Stimulated activated effector memory CD8-positive, alpha-beta T cell treated with anti-CD3 and anti-CD28 coated beads, Interleukin-12 subunit alpha, Interleukin-12 subunit beta, amount 100 ng/mL, for 72 hours (primary cell): ENCODE results near the gene PLXNB2.

Experiments used
- ATAC-seq: fragments of 150-1000 bp; cut with Tn5 transposase; 2 replicates; pipeline ENCODE4 v1.10.0; 2021
- DNase-seq, 2 donors: peaks; one replicate each; pipeline ENCODE4 v3.0.0; 2021 to 2022; ENCODE audit warnings: low spot score in 2 of 2
- H3K27ac Mint-ChIP-seq: one replicate; pipeline ENCODE4 v1.8.0; 2022; ENCODE audit warnings: mild to moderate bottlenecking, mixed read lengths
- H3K36me3 Mint-ChIP-seq: one replicate; pipeline ENCODE4 v1.8.0; 2022; ENCODE audit warnings: mild to moderate bottlenecking, mixed read lengths
- H3K4me1 Mint-ChIP-seq: one replicate; pipeline ENCODE4 v1.8.0; 2022; ENCODE audit warnings: mixed read lengths
- H3K4me3 Mint-ChIP-seq: one replicate; pipeline ENCODE4 v1.8.0; 2022; ENCODE audit warnings: mild to moderate bottlenecking, mixed read lengths
- H3K9me3 Mint-ChIP-seq: one replicate; pipeline ENCODE4 v1.8.0; 2022; ENCODE audit warnings: mixed read lengths

Gene PLXNB2

DNA sequence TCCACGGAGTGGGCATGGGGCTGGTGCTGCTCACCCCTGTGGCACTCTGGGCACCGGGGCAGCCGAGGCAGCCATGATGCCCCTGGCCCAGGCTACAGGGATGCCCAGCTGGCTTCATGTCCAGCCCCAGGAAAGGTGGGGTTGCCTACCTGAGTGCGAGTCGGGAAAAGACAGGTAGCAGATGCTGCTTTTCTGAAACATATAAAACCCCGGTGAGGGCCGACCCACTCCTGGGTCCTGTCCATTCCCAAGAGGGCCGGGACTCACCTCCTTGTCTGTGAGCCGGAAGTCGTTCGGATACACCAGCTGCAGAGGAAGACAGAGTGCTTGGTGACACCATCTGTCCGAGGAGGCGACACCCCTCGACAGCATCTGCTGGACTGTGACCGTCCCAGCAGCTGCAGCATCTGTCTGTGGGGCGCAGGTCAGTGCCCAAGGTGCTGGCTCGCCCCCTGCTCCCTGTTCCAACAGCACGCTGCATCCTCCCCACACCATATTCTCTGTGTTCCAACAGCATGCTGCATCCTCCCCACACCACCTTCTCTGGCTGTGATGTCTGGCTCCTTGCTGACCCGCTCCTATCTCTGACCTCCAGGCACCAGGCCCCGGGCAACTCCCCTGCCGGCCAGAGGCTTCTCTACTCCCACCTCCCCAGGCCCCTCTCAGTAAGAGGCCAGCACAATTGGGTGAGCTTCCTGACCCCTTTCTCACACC is 11.4 kb upstream of the PLXNB2 start:
- no peak overlapping the region for H3K27ac Mint-ChIP-seq
- H3K36me3 Mint-ChIP-seq: no peaks in the 10 kb centered on the region
- peaks cover 18% of the 10 kb centered on the region for H3K4me1 Mint-ChIP-seq
- DNase-seq (no peak), ATAC-seq (no peak)
- no peaks in the 10 kb centered on the region for H3K9me3 Mint-ChIP-seq
- H3K4me3 Mint-ChIP-seq: no peak overlapping the region

- no peaks in the 10 kb centered on the region for H3K9me3 Mint-ChIP-seq
- H3K36me3 Mint-ChIP-seq: no peaks in the 10 kb centered on the region
- no peak for DNase-seq
- no peak for ATAC-seq
- no peak overlapping the region for H3K27ac Mint-ChIP-seq
- no peak overlapping the region for H3K4me3 Mint-ChIP-seq
- H3K4me1 Mint-ChIP-seq: peaks cover 22% of the 10 kb centered on the region
Observed at GRCh38 chr22:50318356-50318697, 10.9 kb upstream of the PLXNB2 start.

DNA sequence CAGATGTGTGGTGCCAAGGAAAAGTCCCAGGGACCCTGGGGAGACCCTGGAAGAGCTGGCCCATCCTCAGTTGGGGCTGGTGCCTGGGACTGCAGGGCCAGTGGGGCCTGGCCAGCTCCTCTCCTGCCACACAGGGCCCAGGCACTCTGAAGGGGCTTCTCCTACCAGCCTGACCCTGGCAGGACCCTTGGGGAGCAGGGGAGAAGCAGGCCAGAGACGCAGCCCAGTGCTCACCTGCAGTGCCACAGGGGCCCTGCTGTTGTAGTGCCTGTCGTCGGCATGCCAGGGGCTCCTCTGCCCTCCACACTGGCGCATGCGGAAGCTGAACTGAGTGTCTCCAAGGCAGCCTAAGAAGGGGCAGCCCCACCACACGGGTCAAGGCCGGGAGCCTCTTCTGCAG is 10.2 kb upstream of the PLXNB2 start:
- H3K9me3 Mint-ChIP-seq: no peaks in the 10 kb centered on the region
- DNase-seq (no peak), ATAC-seq (no peak)
- H3K36me3 Mint-ChIP-seq: no peaks in the 10 kb centered on the region
- H3K4me1 Mint-ChIP-seq: peaks cover 22% of the 10 kb centered on the region
- H3K27ac Mint-ChIP-seq: no peak overlapping the region
- no peak overlapping the region for H3K4me3 Mint-ChIP-seq

DNA sequence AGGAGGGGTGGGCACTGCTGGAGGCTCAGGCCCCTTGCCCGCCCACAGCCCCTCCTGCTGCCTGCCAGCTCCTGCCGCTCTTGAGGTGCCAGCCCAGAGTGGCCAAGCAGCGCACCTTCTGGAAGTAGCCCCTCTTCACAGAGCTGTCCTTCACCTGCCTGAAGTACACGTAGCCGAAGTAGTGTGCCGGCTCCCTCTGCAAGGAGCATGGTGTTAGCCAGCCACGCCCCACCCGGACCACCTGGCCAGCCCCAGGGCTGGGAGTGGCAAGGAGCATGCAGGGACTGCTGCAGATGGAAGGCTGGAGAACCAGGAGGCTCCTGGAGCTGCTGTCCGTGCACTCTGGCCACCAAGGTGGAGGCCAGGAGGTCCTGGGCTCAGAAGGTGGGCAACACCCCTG is 9.7 kb upstream of the PLXNB2 start:
- ATAC-seq (no peak), DNase-seq (no peak)
- no peak overlapping the region for H3K4me3 Mint-ChIP-seq
- H3K36me3 Mint-ChIP-seq: no peaks in the 10 kb centered on the region
- H3K4me1 Mint-ChIP-seq: peaks cover 22% of the 10 kb centered on the region
- H3K27ac Mint-ChIP-seq: no peak overlapping the region
- no peaks in the 10 kb centered on the region for H3K9me3 Mint-ChIP-seq

GRCh38 chr22:50316114-50317065 is 8.9 kb upstream of the PLXNB2 start:
- Mint-ChIP-seq H3K27ac (no peak overlapping the region), H3K4me1 (peaks cover 22% of the 10 kb centered on the region)
- ATAC-seq: no peak

GRCh38 chr22:50315289-50316113 is 8.1 kb upstream of the PLXNB2 start:
- DNase-seq: no peak
- H3K27ac Mint-ChIP-seq: peak overlapping the region; percentile 88
- no peaks in the 10 kb centered on the region for H3K36me3 Mint-ChIP-seq
- no peaks in the 10 kb centered on the region for H3K9me3 Mint-ChIP-seq
- ATAC-seq: no peak
- H3K4me1 Mint-ChIP-seq: peaks cover 22% of the 10 kb centered on the region
- peak overlapping the region; percentile 76 for H3K4me3 Mint-ChIP-seq

More at GRCh38 chr22:50316114-50317065, 8.9 kb upstream of the PLXNB2 start:
- no peaks in the 10 kb centered on the region for H3K9me3 Mint-ChIP-seq
- no peaks in the 10 kb centered on the region for H3K36me3 Mint-ChIP-seq
- H3K4me3 Mint-ChIP-seq: no peak overlapping the region
- DNase-seq: no peak

GRCh38 chr22:50314455-50315288 is 7.2 kb upstream of the PLXNB2 start:
- peak overlapping the region; percentile 88 for H3K27ac Mint-ChIP-seq
- DNase-seq (peak; percentile 58 to 86), ATAC-seq (peak; percentile 94)
- H3K4me1 Mint-ChIP-seq: peaks cover 22% of the 10 kb centered on the region
- peak overlapping the region; percentile 76 for H3K4me3 Mint-ChIP-seq
- H3K9me3 Mint-ChIP-seq: no peaks in the 10 kb centered on the region
- H3K36me3 Mint-ChIP-seq: no peaks in the 10 kb centered on the region

GRCh38 chr22:50314081-50314454 is 6.6 kb upstream of the PLXNB2 start:
- peak overlapping the region; percentile 76 for H3K4me3 Mint-ChIP-seq
- peaks cover 22% of the 10 kb centered on the region for H3K4me1 Mint-ChIP-seq
- no peaks in the 10 kb centered on the region for H3K9me3 Mint-ChIP-seq
- no peak for ATAC-seq
- H3K36me3 Mint-ChIP-seq: no peaks in the 10 kb centered on the region
- H3K27ac Mint-ChIP-seq: peak overlapping the region; percentile 88
- no peak for DNase-seq

DNA sequence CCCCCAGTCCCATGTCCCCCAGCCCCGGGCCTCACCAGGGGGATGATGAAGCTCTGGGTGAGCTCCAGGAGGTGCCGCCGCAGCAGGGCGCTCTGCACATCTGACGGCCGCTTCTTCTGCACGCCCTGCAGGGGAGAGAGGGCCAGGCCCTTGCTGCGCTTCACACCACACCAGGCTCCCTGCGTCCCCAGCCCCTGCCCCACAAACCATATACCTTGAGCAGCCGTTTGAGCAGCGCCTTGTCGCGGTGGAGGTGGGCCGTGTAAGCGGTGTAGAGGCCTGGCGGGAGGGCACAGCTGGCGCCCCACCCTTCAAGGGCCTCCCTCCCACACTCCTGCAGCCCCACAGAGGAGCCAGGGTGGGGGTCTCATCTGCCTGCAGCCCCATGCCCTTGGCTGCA is 6.2 kb upstream of the PLXNB2 start:
- DNase-seq: no peak
- H3K36me3 Mint-ChIP-seq: no peaks in the 10 kb centered on the region
- peak overlapping the region; percentile 88 for H3K27ac Mint-ChIP-seq

DNA sequence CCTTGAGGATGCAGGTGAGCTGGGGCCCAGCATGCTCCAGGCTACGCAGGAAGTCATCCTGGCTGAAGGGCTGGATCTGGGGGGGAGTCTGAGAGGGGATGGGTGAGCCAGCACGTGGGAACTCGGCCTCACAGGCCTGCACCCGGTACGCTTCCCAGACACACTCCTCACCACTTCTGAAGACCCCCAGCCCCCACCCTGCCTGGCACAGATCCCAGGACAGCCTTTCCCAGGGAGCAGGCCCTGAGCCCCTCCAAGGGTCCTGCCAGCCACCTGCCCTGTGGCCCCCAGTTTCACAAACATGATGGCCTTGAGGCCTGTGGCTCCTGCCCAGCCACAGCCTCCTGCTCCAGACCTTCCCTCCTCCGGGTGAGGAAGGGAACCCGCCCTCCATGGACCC is 5.6 kb upstream of the PLXNB2 start:
- no peak for ATAC-seq
- no peak overlapping the region for H3K4me3 Mint-ChIP-seq

More for the DNA sequence above, 6.2 kb upstream of the PLXNB2 start:
- peaks cover 26% of the 10 kb centered on the region for H3K4me1 Mint-ChIP-seq
- H3K9me3 Mint-ChIP-seq: no peaks in the 10 kb centered on the region
- peak overlapping the region; percentile 76 for H3K4me3 Mint-ChIP-seq
- ATAC-seq: no peak

DNA sequence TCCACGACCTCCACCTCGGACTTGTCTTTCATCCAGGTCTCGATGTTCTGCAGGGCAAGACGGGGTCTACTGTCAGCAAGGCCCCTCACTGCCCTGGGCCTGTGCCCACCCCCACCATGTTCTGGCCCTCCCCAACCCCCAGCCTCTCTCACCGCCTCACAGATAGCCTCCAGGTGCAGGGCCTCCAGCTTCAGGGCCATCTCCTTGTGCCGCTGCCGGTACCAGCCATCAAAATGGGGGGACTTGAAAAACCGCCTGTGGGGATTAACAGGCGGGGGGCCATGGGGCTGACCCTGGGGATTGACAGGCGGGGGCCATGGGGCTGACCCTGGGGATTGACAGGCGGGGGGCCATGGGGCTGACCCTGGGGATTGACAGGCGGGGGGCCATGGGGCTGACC is 4.9 kb upstream of the PLXNB2 start:
- Mint-ChIP-seq H3K9me3 (no peaks in the 10 kb centered on the region), H3K4me3 (no peak overlapping the region), H3K36me3 (no peaks in the 10 kb centered on the region), H3K27ac (no peak overlapping the region), H3K4me1 (peaks cover 27% of the 10 kb centered on the region)
- DNase-seq (no peak), ATAC-seq (no peak)

More for the DNA sequence above, 5.6 kb upstream of the PLXNB2 start:
- H3K27ac Mint-ChIP-seq: no peak overlapping the region
- no peaks in the 10 kb centered on the region for H3K9me3 Mint-ChIP-seq
- H3K4me1 Mint-ChIP-seq: peaks cover 27% of the 10 kb centered on the region
- no peak for DNase-seq
- no peaks in the 10 kb centered on the region for H3K36me3 Mint-ChIP-seq

- H3K27ac Mint-ChIP-seq: no peak overlapping the region
- H3K9me3 Mint-ChIP-seq: no peaks in the 10 kb centered on the region
- peaks cover 27% of the 10 kb centered on the region for H3K4me1 Mint-ChIP-seq
- DNase-seq: no peak
- no peak for ATAC-seq
- no peak overlapping the region for H3K4me3 Mint-ChIP-seq
- H3K36me3 Mint-ChIP-seq: no peaks in the 10 kb centered on the region
Observed at GRCh38 chr22:50311606-50312351, 4.3 kb upstream of the PLXNB2 start.

- H3K9me3 Mint-ChIP-seq: no peaks in the 10 kb centered on the region
- ATAC-seq (no peak), DNase-seq (no peak)
- peaks cover 31% of the 10 kb centered on the region for H3K4me1 Mint-ChIP-seq
- H3K36me3 Mint-ChIP-seq: no peaks in the 10 kb centered on the region
- no peak overlapping the region for H3K4me3 Mint-ChIP-seq
- H3K27ac Mint-ChIP-seq: no peak overlapping the region
Observed at GRCh38 chr22:50310949-50311444, 3.6 kb upstream of the PLXNB2 start.
